GM18511 (cell line): ENCODE data around the gene TIPIN.
"Not testable (repeated sequence)": the region's sequence is repeated elsewhere in the genome, so short reads cannot be mapped to it uniquely, and the experiment has no call there.

Experiments
- ATAC-seq: cut with Tn5 transposase; IDR thresholded peaks from one replicate; pipeline ENCODE4 v1.9.1; 2021; ENCODE audit warnings: mild to moderate bottlenecking, moderate library complexity; ENCODE audit not compliant: unreplicated experiment

TIPIN gene

GRCh38 chr15:66356359-66357236, at the start of gene TIPIN:
Gene TIPIN, minus strand, starts transcription at chr15:66356685. Its CDS starts 3,738 bp downstream, at chr15:66352947.
- ATAC-seq, result peak; percentile 92

GRCh38 chr15:66405615-66406014, 49.1 kb upstream of the TIPIN start:
- ATAC-seq, result no peak

- ATAC-seq, result no peak
These were observed 48.5 kb upstream of the TIPIN start for GRCh38 chr15:66405007-66405406.

GRCh38 chr15:66404532-66404931, 48.0 kb upstream of the TIPIN start:
- ATAC-seq, result no peak

- ATAC-seq, result no peak
These were observed 47.6 kb upstream of the TIPIN start for GRCh38 chr15:66404122-66404521.

GRCh38 chr15:66403323-66403722, 46.8 kb upstream of the TIPIN start:
- no peak for ATAC-seq

GRCh38 chr15:66402761-66403284, 46.3 kb upstream of the TIPIN start:
- no peak for ATAC-seq

- no peak for ATAC-seq
These were observed 44.9 kb upstream of the TIPIN start for GRCh38 chr15:66401130-66402021.

GRCh38 chr15:66400351-66400774, 43.9 kb upstream of the TIPIN start:
- no peak for ATAC-seq

GRCh38 chr15:66399276-66399675, 42.8 kb upstream of the TIPIN start:
- ATAC-seq, result no peak

- no peak for ATAC-seq
These were observed 38.4 kb upstream of the TIPIN start for GRCh38 chr15:66394915-66395314.

GRCh38 chr15:66394472-66394871, 38.0 kb upstream of the TIPIN start:
- no peak for ATAC-seq

GRCh38 chr15:66393037-66393436, 36.6 kb upstream of the TIPIN start:
- ATAC-seq, result not testable (repeated sequence)

- no peak for ATAC-seq
These were observed 34.2 kb upstream of the TIPIN start for GRCh38 chr15:66390678-66391077.

- ATAC-seq, result no peak
These were observed 33.4 kb upstream of the TIPIN start for GRCh38 chr15:66389859-66390381.

- ATAC-seq, result no peak
These were observed 32.8 kb upstream of the TIPIN start for GRCh38 chr15:66389098-66389858.

- no peak for ATAC-seq
These were observed 32.1 kb upstream of the TIPIN start for GRCh38 chr15:66388576-66388975.

GRCh38 chr15:66388043-66388363, 31.5 kb upstream of the TIPIN start:
- no peak for ATAC-seq

GRCh38 chr15:66387163-66388042, 30.9 kb upstream of the TIPIN start:
- peak; percentile 37 for ATAC-seq
